Ramos (cell line): ENCODE measurements around the gene ELP5.

ENCODE experiments used
- in situ Hi-C: fragments of 300-500 bp; cut with MboI; formaldehyde crosslinking; loops from one replicate; pipeline ENCODE4 v1.14.3; 2022; ENCODE audit warnings: low sequenced_read_pairs; ENCODE audit not compliant: unreplicated experiment

The ELP5 gene

DNA sequence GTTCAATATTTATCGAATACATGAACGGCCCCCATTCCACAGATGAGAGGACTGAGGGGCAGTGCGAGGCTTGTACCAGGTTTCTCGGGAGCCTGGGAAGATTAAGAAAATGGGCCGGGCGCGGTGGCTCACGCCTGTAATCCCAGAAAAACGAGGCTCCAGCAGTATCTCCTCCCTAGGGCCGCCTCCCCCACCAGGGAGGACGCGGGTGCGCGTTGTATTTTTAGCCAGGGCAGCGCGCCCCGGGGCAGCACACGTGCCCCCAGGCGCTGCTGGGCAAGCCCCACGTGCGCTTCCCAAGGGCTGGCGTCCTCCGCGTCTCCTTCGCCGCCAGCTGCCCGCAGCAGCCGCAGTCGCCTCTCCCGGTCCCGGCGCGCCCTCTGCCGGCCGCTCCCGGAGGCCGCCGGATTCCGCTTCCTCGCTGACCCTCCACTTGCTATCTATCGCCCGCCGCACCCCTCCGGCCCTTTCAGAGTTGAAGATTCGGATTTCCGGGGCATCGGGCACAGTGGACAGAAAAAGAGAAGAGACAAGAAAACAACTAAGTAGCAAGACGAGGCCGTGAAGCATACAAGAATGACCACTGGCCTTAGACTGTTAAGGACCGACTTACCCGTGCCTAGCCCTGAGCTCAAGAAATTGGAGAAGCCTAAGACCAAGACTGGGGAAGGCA is 44.3 kb downstream of the ELP5 start:
- in situ Hi-C loops, result no loop called here

DNA sequence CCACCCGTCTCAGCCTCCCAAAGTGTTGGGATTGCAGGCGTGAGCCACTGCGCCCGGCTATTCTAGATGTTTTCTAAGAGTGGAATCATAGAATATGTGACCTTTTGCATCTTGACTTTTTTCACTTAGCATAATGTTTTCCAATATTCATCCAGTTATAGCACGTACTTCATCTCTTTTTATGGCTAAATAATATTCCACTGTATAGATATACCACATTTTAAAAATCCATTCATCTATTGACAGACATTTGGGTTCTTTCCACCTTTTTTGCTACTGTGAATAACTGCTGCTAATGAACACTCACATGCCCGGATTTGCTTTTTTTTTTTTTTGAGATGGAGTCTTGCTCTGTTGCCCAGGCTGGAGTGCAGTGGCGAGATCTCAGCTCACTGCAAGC is 52.2 kb downstream of the ELP5 start:
- in situ Hi-C loops, result no loop called here

DNA sequence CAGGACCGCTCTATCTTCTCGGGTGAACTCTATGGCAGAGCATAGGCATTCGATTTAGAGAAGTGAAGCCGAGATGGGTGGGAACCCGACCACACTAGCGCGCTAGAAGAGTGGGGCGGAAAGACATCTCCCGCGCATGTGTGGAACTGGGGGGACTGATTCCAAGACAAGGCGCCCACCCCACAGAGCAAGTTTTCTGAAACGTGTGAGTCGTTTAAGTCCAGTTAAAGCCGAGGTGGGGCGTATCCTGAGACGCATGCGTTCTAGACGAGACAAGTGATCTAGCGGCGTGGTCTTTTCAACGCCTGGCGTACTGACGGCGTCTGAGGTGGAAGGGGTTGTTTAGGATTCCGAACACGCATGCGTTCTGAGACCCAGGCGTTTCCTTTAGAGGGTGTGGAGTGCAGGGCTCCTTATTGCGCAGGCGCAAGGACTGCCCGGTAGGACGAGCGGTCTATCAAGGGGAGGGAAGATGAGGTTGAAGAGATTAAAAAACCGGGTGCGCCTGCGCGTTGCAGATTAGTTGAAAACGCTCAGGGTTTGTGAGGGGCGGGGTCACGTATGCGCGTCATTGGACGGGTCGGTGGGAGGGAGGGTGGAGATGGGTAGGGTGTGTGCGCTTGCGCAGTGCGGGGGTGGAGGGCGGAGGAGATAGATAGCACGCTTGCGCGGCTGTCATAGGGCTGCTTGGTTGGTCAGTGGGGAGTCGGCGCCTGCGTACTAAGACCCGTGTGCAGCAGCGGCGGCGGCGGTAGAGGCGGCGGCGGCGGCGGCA is 55.1 kb downstream of the ELP5 start, which contains the start of gene EIF5A:
Gene EIF5A, plus strand, starts transcription at position 718 of the 775 bp plus-strand sequence. CDS start 2,008 bp downstream, outside the sequence.
- in situ Hi-C loops, result no loop called here

DNA sequence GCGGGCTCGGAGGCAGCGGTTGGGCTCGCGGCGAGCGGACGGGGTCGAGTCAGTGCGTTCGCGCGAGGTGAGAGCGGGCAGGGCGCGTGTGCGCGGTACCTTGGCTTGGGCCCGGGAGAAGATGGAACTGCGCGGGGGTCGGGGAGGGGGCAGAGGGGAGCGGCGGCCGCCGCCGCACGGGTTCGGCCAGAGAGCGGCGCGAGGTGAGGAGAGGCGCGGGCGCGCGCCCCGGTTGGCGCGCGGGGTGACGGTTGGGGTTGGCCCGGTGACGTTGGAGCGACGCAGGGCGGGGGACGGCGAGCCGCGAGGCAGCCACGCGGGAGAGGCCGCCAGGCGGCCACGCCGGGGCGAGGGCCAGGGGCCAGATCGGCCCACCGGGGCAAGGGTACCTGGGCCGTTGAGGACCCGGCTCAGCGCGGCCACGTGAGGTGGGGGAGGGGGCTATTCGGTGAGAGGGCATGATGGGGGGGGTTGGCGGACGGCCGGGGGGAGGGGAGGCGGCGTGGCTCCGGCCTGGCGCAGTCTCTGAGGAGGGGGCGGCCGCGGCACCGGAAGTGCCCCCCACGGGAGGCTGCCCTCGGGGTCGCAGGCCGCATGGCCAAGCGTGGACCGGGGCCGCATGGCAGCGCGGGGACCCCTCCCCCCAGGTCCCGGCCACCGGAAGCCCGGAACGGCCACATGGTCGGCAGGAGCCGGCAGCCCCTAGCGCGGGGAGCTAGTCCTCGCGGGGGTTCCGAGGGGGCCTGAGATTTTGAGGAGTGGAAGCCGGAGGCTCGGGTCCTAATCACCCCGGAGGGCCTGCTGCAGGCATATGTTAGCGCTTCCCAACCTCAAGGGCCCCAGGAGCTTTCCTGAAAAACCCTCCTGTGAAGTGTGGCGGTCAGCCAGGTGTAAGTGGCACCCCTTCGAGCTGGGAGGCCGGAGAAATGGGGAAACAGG is 55.9 kb downstream of the ELP5 start:
- in situ Hi-C loops, result no loop called here

DNA sequence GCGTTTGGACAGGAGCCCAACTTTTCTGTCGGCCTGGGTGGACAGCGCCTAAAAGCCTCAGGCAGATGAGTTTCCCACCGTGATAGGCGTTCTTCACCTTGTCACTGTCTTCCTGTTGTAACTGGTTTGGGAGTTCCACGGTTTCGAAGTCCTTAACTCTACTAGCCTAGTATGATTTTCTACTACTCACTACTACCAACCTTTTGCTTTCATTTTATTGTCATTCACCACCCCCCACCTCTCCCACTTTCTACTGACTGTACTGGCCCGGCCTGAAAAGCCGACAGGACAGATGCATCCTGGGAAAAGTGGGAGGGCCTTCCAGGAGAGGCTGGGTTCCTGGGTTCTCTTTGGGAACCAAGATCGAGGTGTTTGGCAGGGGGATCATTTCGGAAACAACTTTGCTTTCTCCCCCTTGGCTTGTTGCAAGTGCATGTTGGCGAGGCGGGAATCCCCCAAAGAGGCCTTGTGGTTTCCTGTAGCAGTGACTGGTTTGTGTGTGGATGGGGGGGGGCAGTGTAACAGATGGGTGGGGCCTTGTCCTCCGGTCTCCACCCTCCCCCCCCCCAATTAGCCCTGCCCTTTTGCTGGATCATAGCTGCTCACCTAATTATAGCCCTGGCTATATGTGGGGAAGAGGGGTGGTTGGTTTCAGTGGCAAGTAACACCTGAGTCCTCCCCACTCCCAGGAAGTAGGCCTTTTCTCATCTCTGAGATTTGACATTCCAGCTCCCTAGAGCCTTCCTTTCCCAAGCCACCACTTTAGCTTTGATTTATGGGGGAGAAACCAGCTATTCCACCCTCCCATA is 56.8 kb downstream of the ELP5 start:
- in situ Hi-C loops, result no loop called here
